ENCODE data around the gene ABLIM1.

- no peak for TF ChIP-seq SIN3A (IDR thresholded peaks at IDR 0.05; ENCODE audit: borderline replicate concordance, insufficient read depth, low read depth, low read length)
- TF ChIP-seq CTCF (IDR thresholded peaks at IDR 0.05): no peak
- TF ChIP-seq TCF7L2 (IDR thresholded peaks at IDR 0.05; ENCODE audit: low read depth, low read length): no peak
- no peak for TF ChIP-seq POLR2AphosphoS5 (IDR thresholded peaks at IDR 0.05; ENCODE audit: low read depth, low read length)
Measured at GRCh38 chr10:114393482-114393881, 264.6 kb downstream of the ABLIM1 start.

Measured in Panc1 (cell line).